Measurements from ENCODE around the gene PPP1R13B.
A peak's percentile ranks its signal among the peaks of the same experiment; 100 is the strongest.
"Not testable (repeated sequence)": the region's sequence is repeated elsewhere in the genome, so short reads cannot be mapped to it uniquely, and the experiment has no call there.

PPP1R13B gene

GRCh38 chr14:103847451-103848174 lies at the start of gene PPP1R13B:
Gene PPP1R13B, minus strand, starts transcription at chr14:103847575. Its CDS starts 268 bp downstream, at chr14:103847307.
- DNase-seq, result peak; percentile 94

GRCh38 chr14:103896578-103896977 lies 49.2 kb upstream of the PPP1R13B start:
- DNase-seq, result no peak

- no peak for DNase-seq
Observed at GRCh38 chr14:103894723-103895059, 47.3 kb upstream of the PPP1R13B start.

GRCh38 chr14:103894034-103894722 lies 46.8 kb upstream of the PPP1R13B start:
- no peak for DNase-seq

- DNase-seq, result no peak
Observed at GRCh38 chr14:103892247-103892646, 44.9 kb upstream of the PPP1R13B start.

- DNase-seq, result no peak
Observed at GRCh38 chr14:103891667-103892215, 44.4 kb upstream of the PPP1R13B start.

GRCh38 chr14:103890821-103891666 lies 43.7 kb upstream of the PPP1R13B start:
- DNase-seq, result no peak

- DNase-seq, result no peak
Observed at GRCh38 chr14:103890052-103890371, 42.6 kb upstream of the PPP1R13B start.

- no peak for DNase-seq
Observed at GRCh38 chr14:103889313-103890051, 42.1 kb upstream of the PPP1R13B start.

GRCh38 chr14:103889002-103889312 lies 41.6 kb upstream of the PPP1R13B start:
- not testable (repeated sequence) for DNase-seq

GRCh38 chr14:103887557-103888115 lies 40.3 kb upstream of the PPP1R13B start:
- no peak for DNase-seq

GRCh38 chr14:103887170-103887501 lies 39.8 kb upstream of the PPP1R13B start:
- no peak for DNase-seq

- no peak for DNase-seq
Observed at GRCh38 chr14:103886304-103887169, 39.2 kb upstream of the PPP1R13B start.

- no peak for DNase-seq
Observed at GRCh38 chr14:103885509-103885932, 38.1 kb upstream of the PPP1R13B start.

- DNase-seq, result no peak
Observed at GRCh38 chr14:103884854-103885253, 37.5 kb upstream of the PPP1R13B start.

- no peak for DNase-seq
Observed at GRCh38 chr14:103883263-103883523, 35.8 kb upstream of the PPP1R13B start.

- no peak for DNase-seq
Observed at GRCh38 chr14:103882503-103883262, 35.3 kb upstream of the PPP1R13B start.

- no peak for DNase-seq
Observed at GRCh38 chr14:103881268-103882201, 34.2 kb upstream of the PPP1R13B start.

GRCh38 chr14:103880348-103881267 lies 33.2 kb upstream of the PPP1R13B start:
- DNase-seq, result no peak

All from stimulated activated CD4-positive, alpha-beta T cell treated with anti-CD3 and anti-CD28 coated beads, Interleukin-4, amount 100 ng/mL, for 24 hours (primary cell).